ENCODE measurements around the gene GPR150. TPM values are rescaled to one million over a fixed set of nuclear protein-coding genes. Genes with fewer than 3 reads are reported as not detected.
A peak's percentile ranks its signal among the peaks of the same experiment; 100 is the strongest.

Gene GPR150
- total and polyA plus RNA-seq, 2 of the 13 experiments (the other 11 are each of a cell fraction or from before 2014, with no cell fraction given), result 0.03 TPM; not detected in 1

GRCh38 chr5:95646569-95647431 lies 26.9 kb downstream of the GPR150 start, which contains the start of gene RFESD (continued):
- no peak for TF ChIP-seq ZNF639 (CRISPR knock-in tag; conservative IDR thresholded peaks at IDR 0.05)
- TF ChIP-seq GFI1 (CRISPR knock-in tag; IDR thresholded peaks at IDR 0.05; ENCODE audit: borderline replicate concordance), result peak; percentile 73; the same call in 1 of the 2 replicates
- peak; percentile 87 for TF ChIP-seq ZNF788 (CRISPR knock-in tag; IDR thresholded peaks at IDR 0.05; ENCODE audit: borderline replicate concordance)
- TF ChIP-seq ZNF451 (CRISPR knock-in tag; IDR thresholded peaks at IDR 0.05), result peak; percentile 57; the same call in 1 of the 2 replicates
- peak; percentile 80 for TF ChIP-seq ZNF329 (CRISPR knock-in tag; IDR thresholded peaks at IDR 0.05; ENCODE audit: low read depth)
- peak; percentile 68; the same call in 1 of the 2 replicates for TF ChIP-seq ZKSCAN8 (CRISPR knock-in tag; IDR thresholded peaks at IDR 0.05; ENCODE audit: borderline replicate concordance)
- TF ChIP-seq MEIS2 (CRISPR knock-in tag; IDR thresholded peaks at IDR 0.05), result 0 out of 2 replicates have a peak, but pooled peaks have one; percentile 47
- TF ChIP-seq CENPT (CRISPR knock-in tag; IDR thresholded peaks at IDR 0.05; ENCODE audit: low read depth), result 0 out of 2 replicates have a peak, but pooled peaks have one; percentile 62
- 0 out of 2 replicates have a peak, but pooled peaks have one; percentile 44 for TF ChIP-seq ZSCAN20 (CRISPR knock-in tag; IDR thresholded peaks at IDR 0.05; ENCODE audit: borderline replicate concordance)
- peak; percentile 62; the same call in 1 of the 2 replicates for TF ChIP-seq ZNF609 (CRISPR knock-in tag; IDR thresholded peaks at IDR 0.05; ENCODE audit: borderline replicate concordance)
- peak; percentile 80 for TF ChIP-seq RBFOX2 (IDR thresholded peaks at IDR 0.05; ENCODE audit: low read depth, low read length)
- TF ChIP-seq SCMH1 (CRISPR knock-in tag; IDR thresholded peaks at IDR 0.05; ENCODE audit: borderline replicate concordance), result no peak
- TF ChIP-seq MEIS1 (CRISPR knock-in tag; IDR thresholded peaks at IDR 0.05; ENCODE audit: borderline replicate concordance), result peak; percentile 35; the same call in 1 of the 2 replicates
- TF ChIP-seq SPEN (CRISPR knock-in tag; IDR thresholded peaks at IDR 0.05; ENCODE audit: low read depth), result peak; percentile 76
- TF ChIP-seq PPARG (CRISPR knock-in tag; conservative IDR thresholded peaks at IDR 0.05), result 0 out of 2 replicates have a peak, but pooled peaks have one; percentile 46
- TF ChIP-seq ZNF614 (CRISPR knock-in tag; IDR thresholded peaks at IDR 0.05; ENCODE audit: borderline replicate concordance), result peak; percentile 89
- peak; percentile 90 for TF ChIP-seq IKZF5 (CRISPR knock-in tag; IDR thresholded peaks at IDR 0.05)
- TF ChIP-seq FLYWCH1 (CRISPR knock-in tag; IDR thresholded peaks at IDR 0.05), result no peak
- TF ChIP-seq BRCA1 (CRISPR knock-in tag; IDR thresholded peaks at IDR 0.05), result no peak; the same call in 1 of the 2 replicates
